ENCODE data around the gene PLAC1.

The PLAC1 gene

DNA sequence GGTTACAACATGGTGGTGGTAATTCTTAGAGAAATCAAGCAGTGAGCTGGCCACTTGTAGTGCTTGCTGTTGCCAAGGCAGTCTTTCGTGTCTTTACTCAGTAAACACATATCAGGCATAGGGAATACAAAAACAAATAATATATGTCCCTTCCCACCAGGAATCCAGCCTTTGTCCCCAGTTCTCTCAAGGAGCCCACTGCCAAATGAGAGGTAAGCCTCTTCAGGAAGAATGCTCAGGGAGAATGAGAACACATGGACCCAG, 421 bp upstream of the PLAC1 start:
- no CpG with 5 or more reads among the region's 1 CpG for WGBS (ENCODE audit: insufficient coverage)

DNA sequence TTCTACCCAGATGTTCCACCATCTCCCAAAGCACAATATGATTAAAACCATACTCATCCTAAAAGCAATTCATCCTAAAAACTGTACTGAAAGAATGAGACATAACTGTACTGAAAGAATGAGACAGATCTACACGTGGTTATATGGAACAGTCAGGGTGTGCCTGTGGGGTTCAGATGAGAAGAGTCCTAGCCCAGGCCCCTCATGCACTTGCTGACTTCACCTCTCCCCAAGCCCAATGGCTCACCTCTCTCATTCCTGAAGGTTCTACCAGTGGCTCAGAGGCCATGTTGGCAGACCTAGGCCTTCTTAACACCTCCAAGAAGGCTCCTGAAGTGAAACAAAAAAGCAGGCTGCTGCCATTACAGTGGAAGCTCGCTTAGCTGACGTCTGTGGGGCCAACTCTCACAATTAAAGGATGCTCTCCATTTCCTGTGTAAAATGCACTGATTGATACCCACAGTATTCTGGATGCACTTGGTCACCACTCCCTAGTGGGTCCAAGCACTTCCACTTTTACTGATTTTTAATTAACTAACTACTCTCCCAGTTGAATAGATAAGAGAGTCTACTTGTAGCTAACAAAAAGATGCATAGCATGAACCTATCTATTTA, 3.8 kb downstream of the PLAC1 start:
- POLR2A ChIA-PET = no interaction called here
- 60% methylated on average over 3 of the region's 3 CpGs for WGBS (ENCODE audit: insufficient coverage)
- Histone ChIP-seq H3K27ac (ENCODE audit: insufficient read depth in 1 of 2, low read depth in 1 of 2, low read length in 2 of 2, poor library complexity in 1 of 2, severe bottlenecking in 2 of 2) (no peak overlapping the region), H3K27me3 (replicated peaks in 2 of 5; ENCODE audit: control insufficient read depth in 4 of 5, insufficient read depth in 5 of 5, low read length in 4 of 5) (peaks cover 0 to 2% (median 0%) of the 10 kb centered on the region in 5 experiments), H3K36me3 (ENCODE audit: control insufficient read depth in 4 of 4, insufficient read depth in 4 of 4, low read length in 3 of 4) (no peaks in the 10 kb centered on the region), H3K9me3 (ENCODE audit: control extremely low read depth in 1 of 5, control insufficient read depth in 4 of 5, insufficient read depth in 2 of 5, low read depth in 1 of 5, low read length in 4 of 5) (no peaks in the 10 kb centered on the region), H3K4me1 (ENCODE audit: control extremely low read depth in 1 of 4, control insufficient read depth in 4 of 4, insufficient read depth in 4 of 4, low read length in 3 of 4) (no peaks in the 10 kb centered on the region), H3K4me3 (ENCODE audit: control insufficient read depth in 1 of 7, extremely low read depth in 1 of 7, insufficient read depth in 4 of 7, low read depth in 2 of 7, low read length in 6 of 7) (no peak overlapping the region)
- CTCF ChIA-PET = no interaction called here
- no peak for DNase-seq

More for the DNA sequence above, 421 bp upstream of the PLAC1 start:
- Histone ChIP-seq H3K4me3 (ENCODE audit: control insufficient read depth in 1 of 7, extremely low read depth in 1 of 7, insufficient read depth in 4 of 7, low read depth in 2 of 7, low read length in 6 of 7) (no peak overlapping the region), H3K4me1 (ENCODE audit: control extremely low read depth in 1 of 4, control insufficient read depth in 4 of 4, insufficient read depth in 4 of 4, low read length in 3 of 4) (peaks cover 0 to 12% (median 8%) of the 10 kb centered on the region in 4 experiments), H3K27me3 (replicated peaks in 2 of 5; ENCODE audit: control insufficient read depth in 4 of 5, insufficient read depth in 5 of 5, low read length in 4 of 5) (peaks cover 0 to 2% (median 0%) of the 10 kb centered on the region in 5 experiments), H3K36me3 (ENCODE audit: control insufficient read depth in 4 of 4, insufficient read depth in 4 of 4, low read length in 3 of 4) (no peaks in the 10 kb centered on the region), H3K9me3 (ENCODE audit: control extremely low read depth in 1 of 5, control insufficient read depth in 4 of 5, insufficient read depth in 2 of 5, low read depth in 1 of 5, low read length in 4 of 5) (no peaks in the 10 kb centered on the region), H3K27ac (ENCODE audit: insufficient read depth in 1 of 2, low read depth in 1 of 2, low read length in 2 of 2, poor library complexity in 1 of 2, severe bottlenecking in 2 of 2) (no peak overlapping the region)
- POLR2A ChIA-PET = no interaction called here
- no peak for DNase-seq
- CTCF ChIA-PET = no interaction called here

DNA sequence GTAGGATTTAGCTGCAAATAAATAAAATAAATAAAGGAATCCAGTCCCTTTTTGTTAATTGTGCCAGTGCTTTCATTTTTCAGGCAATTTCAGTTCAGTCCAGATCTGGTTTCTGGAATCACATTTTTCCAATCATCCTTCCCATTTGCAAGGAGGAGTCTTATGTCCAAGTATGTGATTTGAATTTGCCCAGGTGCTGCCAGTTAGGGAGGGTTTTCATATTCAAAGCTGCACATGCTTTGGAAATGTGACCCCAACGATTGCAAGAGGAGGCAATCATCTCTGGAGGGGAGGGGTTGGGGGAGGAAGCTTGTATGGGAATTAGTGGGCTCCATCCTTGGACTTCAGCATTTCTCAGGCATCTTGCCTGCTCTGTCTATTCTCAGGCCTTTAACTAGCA, 4.4 kb downstream of the PLAC1 start:
- Histone ChIP-seq H3K27me3 (replicated peaks in 2 of 5; ENCODE audit: control insufficient read depth in 4 of 5, insufficient read depth in 5 of 5, low read length in 4 of 5) (peaks cover 0 to 2% (median 0%) of the 10 kb centered on the region in 5 experiments), H3K36me3 (ENCODE audit: control insufficient read depth in 4 of 4, insufficient read depth in 4 of 4, low read length in 3 of 4) (no peaks in the 10 kb centered on the region), H3K9me3 (ENCODE audit: control extremely low read depth in 1 of 5, control insufficient read depth in 4 of 5, insufficient read depth in 2 of 5, low read depth in 1 of 5, low read length in 4 of 5) (no peaks in the 10 kb centered on the region), H3K27ac (ENCODE audit: insufficient read depth in 1 of 2, low read depth in 1 of 2, low read length in 2 of 2, poor library complexity in 1 of 2, severe bottlenecking in 2 of 2) (no peak overlapping the region), H3K4me1 (ENCODE audit: control extremely low read depth in 1 of 4, control insufficient read depth in 4 of 4, insufficient read depth in 4 of 4, low read length in 3 of 4) (no peaks in the 10 kb centered on the region), H3K4me3 (ENCODE audit: control insufficient read depth in 1 of 7, extremely low read depth in 1 of 7, insufficient read depth in 4 of 7, low read depth in 2 of 7, low read length in 6 of 7) (no peak overlapping the region)
- POLR2A ChIA-PET = no interaction called here
- CTCF ChIA-PET = interaction anchor here (0.8 kb wide), 1 partner anchor 23 kb away, joined by 4 read pairs; no protein-coding TSS in a partner anchor
- WGBS (ENCODE audit: insufficient coverage) = no CpG with 5 or more reads among the region's 1 CpG
- no peak for DNase-seq

DNA sequence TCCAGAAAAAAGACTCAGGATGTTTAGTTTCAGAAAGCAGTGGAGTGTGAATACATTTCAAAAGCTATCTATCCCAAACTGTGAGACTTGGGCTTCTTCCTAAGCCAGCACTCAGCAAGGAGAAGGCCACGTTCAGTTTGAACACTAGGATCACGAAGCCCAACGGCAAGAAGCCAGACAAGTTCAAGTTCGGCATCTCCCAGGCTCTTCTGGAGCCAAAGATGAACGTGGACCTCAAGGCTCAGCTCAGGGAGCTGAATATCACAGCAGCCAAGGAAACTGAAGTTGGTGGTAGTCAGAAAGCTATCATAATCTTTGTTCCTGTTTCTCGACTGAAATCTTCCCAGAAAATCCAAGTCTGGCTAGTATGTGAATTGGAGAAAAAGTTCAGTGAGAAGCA, 7.6 kb downstream of the PLAC1 start:
- H3K36me3 ChIP-seq (ENCODE audit: control insufficient read depth in 4 of 4, insufficient read depth in 4 of 4, low read length in 3 of 4) = no peaks in the 10 kb centered on the region
- 85% methylated on average over 6 of the region's 6 CpGs for WGBS (ENCODE audit: insufficient coverage)
- CTCF ChIA-PET = no interaction called here
- no peaks in the 10 kb centered on the region for H3K9me3 ChIP-seq (ENCODE audit: control extremely low read depth in 1 of 5, control insufficient read depth in 4 of 5, insufficient read depth in 2 of 5, low read depth in 1 of 5, low read length in 4 of 5)
- H3K27ac ChIP-seq (ENCODE audit: insufficient read depth in 1 of 2, low read depth in 1 of 2, low read length in 2 of 2, poor library complexity in 1 of 2, severe bottlenecking in 2 of 2) = no peak overlapping the region
- no peak overlapping the region for H3K4me3 ChIP-seq (ENCODE audit: control insufficient read depth in 1 of 7, extremely low read depth in 1 of 7, insufficient read depth in 4 of 7, low read depth in 2 of 7, low read length in 6 of 7)
- H3K27me3 ChIP-seq (replicated peaks in 2 of 5; ENCODE audit: control insufficient read depth in 4 of 5, insufficient read depth in 5 of 5, low read length in 4 of 5) = no peaks in the 10 kb centered on the region
- POLR2A ChIA-PET = no interaction called here
- H3K4me1 ChIP-seq (ENCODE audit: control extremely low read depth in 1 of 4, control insufficient read depth in 4 of 4, insufficient read depth in 4 of 4, low read length in 3 of 4) = no peaks in the 10 kb centered on the region
- no peak for DNase-seq

DNA sequence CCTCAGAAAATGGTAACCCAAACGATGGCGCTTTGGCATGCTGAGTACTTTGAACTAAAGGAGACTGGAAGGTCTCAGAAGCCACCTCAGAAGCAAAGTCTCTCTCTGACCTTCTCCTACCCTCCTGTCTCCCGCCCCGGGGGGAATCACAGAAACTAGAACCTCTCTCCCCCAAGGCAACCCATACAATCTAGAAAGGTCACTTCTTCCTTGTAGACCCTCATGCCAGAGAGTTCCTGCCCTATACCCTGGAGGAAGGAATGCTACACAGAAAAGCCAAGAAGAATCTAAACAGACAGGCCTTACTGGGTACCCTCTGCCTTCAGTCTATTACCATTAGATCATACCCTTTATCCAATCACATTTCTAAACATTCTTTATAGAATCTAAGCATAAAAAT, 8.5 kb downstream of the PLAC1 start:
- H3K9me3 ChIP-seq (ENCODE audit: control extremely low read depth in 1 of 5, control insufficient read depth in 4 of 5, insufficient read depth in 2 of 5, low read depth in 1 of 5, low read length in 4 of 5) = no peaks in the 10 kb centered on the region
- no peaks in the 10 kb centered on the region for H3K4me1 ChIP-seq (ENCODE audit: control extremely low read depth in 1 of 4, control insufficient read depth in 4 of 4, insufficient read depth in 4 of 4, low read length in 3 of 4)
- no peak overlapping the region for H3K4me3 ChIP-seq (ENCODE audit: control insufficient read depth in 1 of 7, extremely low read depth in 1 of 7, insufficient read depth in 4 of 7, low read depth in 2 of 7, low read length in 6 of 7)
- H3K36me3 ChIP-seq (ENCODE audit: control insufficient read depth in 4 of 4, insufficient read depth in 4 of 4, low read length in 3 of 4) = no peaks in the 10 kb centered on the region
- POLR2A ChIA-PET = no interaction called here
- CTCF ChIA-PET = no interaction called here
- H3K27me3 ChIP-seq (replicated peaks in 2 of 5; ENCODE audit: control insufficient read depth in 4 of 5, insufficient read depth in 5 of 5, low read length in 4 of 5) = no peaks in the 10 kb centered on the region
- no peak overlapping the region for H3K27ac ChIP-seq (ENCODE audit: insufficient read depth in 1 of 2, low read depth in 1 of 2, low read length in 2 of 2, poor library complexity in 1 of 2, severe bottlenecking in 2 of 2)
- 88% methylated on average over 2 of the region's 4 CpGs for WGBS (ENCODE audit: insufficient coverage)
- DNase-seq = no peak

DNA sequence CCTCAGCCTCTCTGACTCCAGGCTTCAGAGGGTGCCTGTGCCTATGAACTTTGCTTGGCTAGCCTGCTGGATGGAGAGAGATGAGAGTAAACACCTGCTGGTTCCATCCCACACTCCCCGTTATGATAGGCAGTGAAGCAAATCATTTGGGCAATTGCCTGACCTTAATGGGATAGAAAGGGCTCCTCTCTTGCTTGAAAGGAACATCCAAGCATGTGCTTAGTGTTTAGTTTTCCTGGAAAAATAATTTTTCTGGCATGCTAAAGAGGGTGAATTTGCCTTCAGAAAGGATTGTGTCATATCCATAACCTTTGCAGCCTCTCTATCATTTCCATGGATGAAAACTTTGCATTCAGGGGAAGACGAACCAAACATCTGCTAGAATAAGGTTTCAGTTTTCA, 10.8 kb downstream of the PLAC1 start:
- Histone ChIP-seq H3K27me3 (replicated peaks in 2 of 5; ENCODE audit: control insufficient read depth in 4 of 5, insufficient read depth in 5 of 5, low read length in 4 of 5) (no peaks in the 10 kb centered on the region), H3K27ac (ENCODE audit: insufficient read depth in 1 of 2, low read depth in 1 of 2, low read length in 2 of 2, poor library complexity in 1 of 2, severe bottlenecking in 2 of 2) (no peak overlapping the region), H3K4me3 (ENCODE audit: control insufficient read depth in 1 of 7, extremely low read depth in 1 of 7, insufficient read depth in 4 of 7, low read depth in 2 of 7, low read length in 6 of 7) (no peak overlapping the region), H3K36me3 (ENCODE audit: control insufficient read depth in 4 of 4, insufficient read depth in 4 of 4, low read length in 3 of 4) (no peaks in the 10 kb centered on the region), H3K4me1 (ENCODE audit: control extremely low read depth in 1 of 4, control insufficient read depth in 4 of 4, insufficient read depth in 4 of 4, low read length in 3 of 4) (no peaks in the 10 kb centered on the region), H3K9me3 (ENCODE audit: control extremely low read depth in 1 of 5, control insufficient read depth in 4 of 5, insufficient read depth in 2 of 5, low read depth in 1 of 5, low read length in 4 of 5) (no peaks in the 10 kb centered on the region)
- ChIA-PET POLR2A (no interaction called here), CTCF (no interaction called here)
- DNase-seq = no peak
- WGBS (ENCODE audit: insufficient coverage) = no CpG with 5 or more reads among the region's 2 CpGs

DNA sequence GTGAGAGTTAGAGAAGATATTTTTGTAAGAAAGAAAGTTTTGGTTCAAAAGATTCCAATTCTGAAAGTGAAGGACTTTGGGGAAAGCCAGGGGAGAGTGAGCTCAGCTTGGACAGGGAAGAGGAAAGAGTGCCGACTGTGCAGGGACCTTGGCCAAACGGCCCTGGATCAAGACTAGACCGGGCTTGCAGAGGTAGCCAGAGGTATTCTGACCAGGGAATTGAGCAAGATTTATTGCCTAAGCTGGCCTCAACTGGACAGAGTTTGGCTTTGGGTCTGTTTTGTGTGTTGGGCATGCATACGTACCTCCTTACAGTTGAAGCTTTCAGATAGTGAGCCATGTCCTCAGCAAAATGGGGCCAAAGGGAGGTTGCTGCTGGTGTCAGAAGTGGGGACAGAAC, 11.6 kb downstream of the PLAC1 start:
- POLR2A ChIA-PET = no interaction called here
- DNase-seq = no peak

More for the DNA sequence above, 11.6 kb downstream of the PLAC1 start:
- Histone ChIP-seq H3K4me3 (ENCODE audit: control insufficient read depth in 1 of 7, extremely low read depth in 1 of 7, insufficient read depth in 4 of 7, low read depth in 2 of 7, low read length in 6 of 7) (no peak overlapping the region), H3K27ac (ENCODE audit: insufficient read depth in 1 of 2, low read depth in 1 of 2, low read length in 2 of 2, poor library complexity in 1 of 2, severe bottlenecking in 2 of 2) (no peak overlapping the region), H3K36me3 (ENCODE audit: control insufficient read depth in 4 of 4, insufficient read depth in 4 of 4, low read length in 3 of 4) (no peaks in the 10 kb centered on the region), H3K27me3 (replicated peaks in 2 of 5; ENCODE audit: control insufficient read depth in 4 of 5, insufficient read depth in 5 of 5, low read length in 4 of 5) (no peaks in the 10 kb centered on the region), H3K4me1 (ENCODE audit: control extremely low read depth in 1 of 4, control insufficient read depth in 4 of 4, insufficient read depth in 4 of 4, low read length in 3 of 4) (no peaks in the 10 kb centered on the region), H3K9me3 (ENCODE audit: control extremely low read depth in 1 of 5, control insufficient read depth in 4 of 5, insufficient read depth in 2 of 5, low read depth in 1 of 5, low read length in 4 of 5) (no peaks in the 10 kb centered on the region)
- CTCF ChIA-PET = no interaction called here
- 94% methylated on average over 4 of the region's 4 CpGs for WGBS (ENCODE audit: insufficient coverage)
